Osteoblast (primary cell): ENCODE data around the gene TRMU. TPM values are rescaled to one million over a fixed set of nuclear protein-coding genes. Genes with fewer than 3 reads are reported as not detected.

ENCODE experiments used
- DNase-seq: peaks from one replicate; pipeline ENCODE4 v3.0.0; 2011; ENCODE audit warnings: low spot score, mixed read lengths; ENCODE audit not compliant: insufficient read length; ENCODE audit errors: missing footprints
- H2AFZ ChIP-seq: 2 replicates; pipeline ENCODE4 v1.6.0; 2011; ENCODE audit warnings: mild to moderate bottlenecking, low read length
- H3K27ac ChIP-seq: 2 replicates; pipeline ENCODE4 v1.5.1; 2011; ENCODE audit warnings: mild to moderate bottlenecking, low read depth, low read length, moderate library complexity
- H3K27me3 ChIP-seq: 2 replicates; pipeline ENCODE4 v1.6.0; 2012; ENCODE audit warnings: mild to moderate bottlenecking, control low read depth, inconsistent platforms, low read length, moderate library complexity; ENCODE audit not compliant: insufficient read depth
- H3K36me3 ChIP-seq: 2 replicates; pipeline ENCODE4 v1.5.1; 2011; ENCODE audit warnings: mild to moderate bottlenecking, low read length, control low read depth, moderate library complexity; ENCODE audit not compliant: insufficient read depth
- H3K4me1 ChIP-seq: 2 replicates; pipeline ENCODE4 v1.5.1; 2011; ENCODE audit warnings: mild to moderate bottlenecking, low read length, control low read depth, moderate library complexity; ENCODE audit not compliant: insufficient read depth
- H3K4me2 ChIP-seq: 2 replicates; pipeline ENCODE4 v1.6.0; 2011; ENCODE audit warnings: mild to moderate bottlenecking, low read length; ENCODE audit not compliant: insufficient read depth
- H3K4me3 ChIP-seq: fragments of 200-600 bp; sonication (generic); 3 replicates; pipeline ENCODE4 v1.5.1; 2012; ENCODE audit warnings: mild to moderate bottlenecking, low read length, inconsistent platforms; ENCODE audit not compliant: insufficient read depth
- H3K79me2 ChIP-seq: 2 replicates; pipeline ENCODE4 v1.6.0; 2012; ENCODE audit warnings: mild to moderate bottlenecking, low read length, control low read depth, inconsistent platforms; ENCODE audit not compliant: insufficient read depth
- H3K9me3 ChIP-seq: 2 replicates; pipeline ENCODE4 v1.5.1; 2011; ENCODE audit warnings: low read depth, low read length, control low read depth
- H4K20me1 ChIP-seq: 2 replicates; pipeline ENCODE4 v1.6.0; 2012; ENCODE audit warnings: mild to moderate bottlenecking, low read length, control low read depth; ENCODE audit not compliant: insufficient read depth
- total RNA-seq: library from RNA; depleted of rRNA; stranded (reverse); fragments of >200 nt; gene quantifications from 2 replicates; pipeline ENCODE4 v1.2.3, GENCODE V29; 2012
- TF ChIP-seq, protein P1 (sequence below): IDR thresholded peaks from 2 replicates; pipeline ENCODE4 v1.5.1; 2011; ENCODE audit warnings: mild to moderate bottlenecking, low read depth, low read length, moderate library complexity; ENCODE audit errors: extremely low read depth

Gene TRMU
- total RNA-seq, 1 donor, result 22.1 TPM

DNA sequence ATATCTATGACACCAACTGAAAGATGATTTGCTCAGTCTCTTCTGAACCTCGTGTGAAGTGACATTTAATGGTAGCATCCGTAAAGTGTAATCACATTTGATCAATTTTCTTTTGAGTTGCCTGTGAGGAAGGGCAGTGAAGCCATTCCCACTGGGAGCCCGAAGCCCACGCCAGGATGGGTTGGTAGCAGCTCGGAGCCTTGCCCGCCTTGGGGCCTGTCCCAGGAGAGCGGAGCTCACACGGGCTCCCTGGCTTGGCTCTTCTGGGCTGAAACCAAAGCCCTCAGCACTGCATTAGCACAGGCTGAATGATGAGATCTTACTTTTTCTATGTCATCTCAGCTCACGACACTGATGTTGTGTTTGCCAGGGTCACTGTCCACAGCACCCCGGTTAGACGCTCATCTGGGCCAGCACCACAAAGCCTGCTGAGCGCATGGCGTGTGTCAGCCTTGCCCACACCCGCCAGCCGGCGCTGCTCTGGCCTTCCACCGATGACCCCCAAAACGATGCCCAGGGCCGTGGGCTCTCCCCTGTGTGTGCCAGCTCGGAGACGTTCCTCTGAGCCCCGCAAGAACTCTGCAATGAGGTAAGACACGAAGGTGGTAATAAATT, 9.3 kb upstream of the TRMU start:
- H3K9me3 ChIP-seq, result no peaks in the 10 kb centered on the region
- TF ChIP-seq, protein P1, sequence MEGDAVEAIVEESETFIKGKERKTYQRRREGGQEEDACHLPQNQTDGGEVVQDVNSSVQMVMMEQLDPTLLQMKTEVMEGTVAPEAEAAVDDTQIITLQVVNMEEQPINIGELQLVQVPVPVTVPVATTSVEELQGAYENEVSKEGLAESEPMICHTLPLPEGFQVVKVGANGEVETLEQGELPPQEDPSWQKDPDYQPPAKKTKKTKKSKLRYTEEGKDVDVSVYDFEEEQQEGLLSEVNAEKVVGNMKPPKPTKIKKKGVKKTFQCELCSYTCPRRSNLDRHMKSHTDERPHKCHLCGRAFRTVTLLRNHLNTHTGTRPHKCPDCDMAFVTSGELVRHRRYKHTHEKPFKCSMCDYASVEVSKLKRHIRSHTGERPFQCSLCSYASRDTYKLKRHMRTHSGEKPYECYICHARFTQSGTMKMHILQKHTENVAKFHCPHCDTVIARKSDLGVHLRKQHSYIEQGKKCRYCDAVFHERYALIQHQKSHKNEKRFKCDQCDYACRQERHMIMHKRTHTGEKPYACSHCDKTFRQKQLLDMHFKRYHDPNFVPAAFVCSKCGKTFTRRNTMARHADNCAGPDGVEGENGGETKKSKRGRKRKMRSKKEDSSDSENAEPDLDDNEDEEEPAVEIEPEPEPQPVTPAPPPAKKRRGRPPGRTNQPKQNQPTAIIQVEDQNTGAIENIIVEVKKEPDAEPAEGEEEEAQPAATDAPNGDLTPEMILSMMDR, result no peak
- no peak overlapping the region for H3K4me3 ChIP-seq
- H4K20me1 ChIP-seq, result no peaks in the 10 kb centered on the region
- no peak overlapping the region for H3K27ac ChIP-seq
- no peaks in the 10 kb centered on the region for H3K4me1 ChIP-seq
- H3K27me3 ChIP-seq, result no peaks in the 10 kb centered on the region
- H2AFZ ChIP-seq, result no peak overlapping the region
- peaks cover 7% of the 10 kb centered on the region for H3K79me2 ChIP-seq
- no peak for DNase-seq
- peaks cover 46% of the 10 kb centered on the region for H3K36me3 ChIP-seq
- H3K4me2 ChIP-seq, result no peak overlapping the region

DNA sequence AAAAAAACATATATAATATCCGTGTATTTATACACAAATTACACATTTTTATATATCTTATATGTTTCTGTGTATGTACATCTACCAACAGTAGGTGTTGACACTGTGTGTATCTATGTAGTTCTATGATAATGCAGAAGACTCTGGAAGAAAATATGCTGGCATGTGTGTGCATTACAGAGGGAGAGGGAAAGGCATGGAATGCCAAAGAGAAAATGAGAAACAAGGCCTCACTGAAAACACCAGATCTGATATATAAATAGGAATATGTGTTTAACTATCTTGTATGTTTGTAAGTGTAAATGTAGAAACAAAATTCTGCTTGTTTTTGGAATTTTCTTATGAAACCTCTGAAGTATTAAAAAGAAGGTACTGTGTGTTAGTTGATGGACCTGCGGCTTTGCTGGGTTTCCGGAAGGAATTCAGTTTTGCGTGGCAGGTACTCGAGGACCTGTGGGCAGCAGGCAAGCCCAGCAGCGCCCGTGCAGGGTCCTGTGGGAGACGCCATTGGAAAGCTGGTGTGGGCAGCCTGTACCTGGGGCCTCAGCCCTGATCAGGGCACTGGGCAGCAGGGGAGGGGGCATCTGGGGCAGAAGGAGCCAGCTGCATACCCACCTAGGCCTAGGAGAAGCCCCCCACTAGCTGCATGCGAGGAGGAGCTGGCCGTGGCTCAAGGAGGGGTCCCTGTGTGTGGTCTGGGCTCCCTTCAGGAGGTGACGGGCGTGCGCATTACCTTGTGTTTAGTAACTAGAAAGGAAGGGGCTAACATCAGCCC, 7.6 kb upstream of the TRMU start:
- Histone ChIP-seq H2AFZ (no peak overlapping the region), H3K4me1 (no peaks in the 10 kb centered on the region), H4K20me1 (no peaks in the 10 kb centered on the region), H3K4me3 (no peak overlapping the region), H3K4me2 (no peak overlapping the region), H3K36me3 (peaks cover 55% of the 10 kb centered on the region), H3K79me2 (no peaks in the 10 kb centered on the region), H3K9me3 (no peaks in the 10 kb centered on the region), H3K27me3 (no peaks in the 10 kb centered on the region), H3K27ac (no peak overlapping the region)
- TF ChIP-seq, protein P1, result no peak
- peak; percentile 63 for DNase-seq

DNA sequence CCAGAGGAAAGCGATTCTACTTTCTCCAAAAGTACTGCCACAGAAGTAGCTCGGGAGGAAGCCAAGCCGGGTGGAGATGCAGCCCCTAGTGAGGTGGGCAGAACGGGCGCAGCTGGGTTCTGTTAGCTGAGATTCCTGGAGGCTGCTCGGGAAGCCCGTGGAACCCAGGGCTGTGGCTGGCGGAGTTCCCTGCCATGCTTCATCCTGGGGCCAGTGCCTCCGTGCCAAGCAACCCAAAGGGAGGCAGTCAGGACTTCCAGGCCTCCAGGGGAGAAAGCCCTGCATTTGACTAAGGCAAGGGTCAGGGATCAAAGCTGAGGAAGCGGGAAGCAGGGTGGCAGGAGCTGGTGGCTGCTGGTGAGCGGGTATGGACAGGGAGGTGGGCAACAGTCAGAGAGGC, 6.7 kb upstream of the TRMU start:
- Histone ChIP-seq H3K4me3 (no peak overlapping the region), H3K4me2 (no peak overlapping the region), H3K27me3 (no peaks in the 10 kb centered on the region), H3K79me2 (no peaks in the 10 kb centered on the region), H3K27ac (no peak overlapping the region), H2AFZ (no peak overlapping the region), H3K4me1 (no peaks in the 10 kb centered on the region), H4K20me1 (no peaks in the 10 kb centered on the region), H3K36me3 (peaks cover 55% of the 10 kb centered on the region), H3K9me3 (no peaks in the 10 kb centered on the region)
- TF ChIP-seq, protein P1, result no peak
- DNase-seq, result peak; percentile 51

DNA sequence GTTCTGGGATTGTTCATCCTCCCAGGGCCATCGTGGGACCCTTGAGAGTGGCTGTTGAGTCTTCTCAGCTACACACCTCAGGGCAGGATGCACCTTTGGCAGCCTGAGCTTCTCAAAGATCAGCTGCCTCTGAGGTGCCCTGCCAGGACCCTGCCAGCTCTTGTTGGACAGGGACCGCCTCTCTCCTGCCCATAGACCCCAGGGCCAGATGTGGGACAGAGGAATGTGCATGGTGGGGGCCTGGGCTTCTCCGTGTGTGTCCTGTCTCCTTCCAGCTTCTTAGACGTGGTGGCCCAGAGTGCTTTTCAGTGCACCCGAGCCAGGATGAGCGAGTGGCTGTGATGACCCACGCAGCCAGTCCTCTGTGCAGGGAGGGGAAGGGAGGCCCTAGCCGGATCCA, 5.9 kb upstream of the TRMU start:
- H3K4me3 ChIP-seq, result no peak overlapping the region
- H3K4me1 ChIP-seq, result no peaks in the 10 kb centered on the region
- TF ChIP-seq, protein P1, result no peak
- no peaks in the 10 kb centered on the region for H3K79me2 ChIP-seq
- H3K27me3 ChIP-seq, result no peaks in the 10 kb centered on the region
- no peaks in the 10 kb centered on the region for H4K20me1 ChIP-seq
- peak; percentile 35 for DNase-seq
- peaks cover 51% of the 10 kb centered on the region for H3K36me3 ChIP-seq
- no peaks in the 10 kb centered on the region for H3K9me3 ChIP-seq
- no peak overlapping the region for H3K4me2 ChIP-seq
- H2AFZ ChIP-seq, result no peak overlapping the region
- no peak overlapping the region for H3K27ac ChIP-seq
